B cell (primary cell): Measurements from ENCODE around the gene LRRC14B. TPM values are rescaled to one million over a fixed set of nuclear protein-coding genes. Genes with fewer than 3 reads are reported as not detected.

Experiments
- ATAC-seq: fragments of 200-7000 bp; cut with Tn5 transposase; one replicate; pipeline ENCODE4 v1.10.0; 2021; ENCODE audit warnings: low read depth, mild to moderate bottlenecking, moderate number of reproducible peaks, moderate library complexity
- CTCF ChIA-PET: fragments of 350-600 bp; sonication (Branson Sonifier 250); formaldehyde crosslinking; loops from one replicate; lab custom pipeline; 2021; ENCODE audit warnings: antibody characterized with exemption, inconsistent platforms; lab: Charles Lee
- POLR2A ChIA-PET: fragments of 350-600 bp; sonication (Branson Sonifier 250); formaldehyde crosslinking; loops from one replicate; lab custom pipeline; 2021; ENCODE audit warnings: antibody characterized with exemption; lab: Charles Lee
- DNase-seq: peaks from one replicate; pipeline ENCODE4 v3.0.0; 2013
- H2AFZ ChIP-seq: 2 replicates; pipeline ENCODE4 v1.6.1; 2012; ENCODE audit warnings: mild to moderate bottlenecking, low read depth, low read length; ENCODE audit not compliant: insufficient read depth, poor library complexity, severe bottlenecking
- H3K27ac ChIP-seq, 2 donors: 1 replicate in 1 of 2; 2 replicates in 1 of 2; pipeline ENCODE4 v1.5.1; 2012 to 2013; ENCODE audit warnings: low read length in 2 of 2, mild to moderate bottlenecking in 2 of 2, moderate library complexity in 1 of 2
- H3K27me3 ChIP-seq, 4 experiments: fragments of 200-600 bp in 1 of 4; sonication (generic) in 1 of 4; replicated peaks in 1 of 4; 1 replicate in 2 of 4; 2 replicates in 2 of 4; pipeline versions ENCODE4 v1.6.1 to v1.7.0; 2013 to 2016; ENCODE audit warnings: low read length in 3 of 4, mild to moderate bottlenecking in 2 of 4, mixed read lengths in 1 of 4, moderate library complexity in 1 of 4; ENCODE audit not compliant: insufficient read depth in 4 of 4, control insufficient read depth in 3 of 4; ENCODE audit errors: control extremely low read depth in 1 of 4
- H3K36me3 ChIP-seq, 2 experiments: replicated peaks in 1 of 2; 1 replicate in 1 of 2; 2 replicates in 1 of 2; pipeline versions ENCODE4 v1.6.1 to v1.7.1; 2013; ENCODE audit warnings: low read length in 1 of 2; ENCODE audit not compliant: insufficient read depth in 2 of 2, control insufficient read depth in 1 of 2; ENCODE audit errors: control extremely low read depth in 1 of 2, extremely low read depth in 1 of 2
- H3K4me1 ChIP-seq, 2 donors: fragments of 200-600 bp in 1 of 2; sonication (generic) in 1 of 2; 1 replicate in 1 of 2; 2 replicates in 1 of 2; pipeline versions ENCODE4 v1.5.1 to v1.6.1; 2013 to 2017; ENCODE audit warnings: low read length in 2 of 2; ENCODE audit not compliant: control insufficient read depth in 2 of 2, insufficient read depth in 2 of 2
- H3K4me2 ChIP-seq: replicated peaks from 2 replicates; pipeline ENCODE3; 2012; ENCODE audit warnings: mild to moderate bottlenecking, low read depth, low read length; ENCODE audit not compliant: poor library complexity, severe bottlenecking
- H3K4me3 ChIP-seq, 5 experiments: fragments of 200-600 bp in 1 of 5; sonication (generic) in 1 of 5; 1 replicate in 3 of 5; 2 replicates in 2 of 5; pipeline versions ENCODE4 v1.5.1 to v1.7.0; 2011 to 2016; ENCODE audit warnings: low read length in 4 of 5, mild to moderate bottlenecking in 4 of 5, low read depth in 2 of 5, control low read depth in 1 of 5, moderate library complexity in 1 of 5; ENCODE audit not compliant: insufficient read depth in 1 of 5; ENCODE audit errors: control extremely low read depth in 1 of 5, extremely low read depth in 1 of 5
- H3K79me2 ChIP-seq: fragments of 200-600 bp; sonication (generic); one replicate; pipeline ENCODE4 v1.6.0; 2016; ENCODE audit warnings: low read length; ENCODE audit not compliant: control insufficient read depth, insufficient read depth
- H3K9ac ChIP-seq: fragments of 200-600 bp; sonication (generic); 2 replicates; pipeline ENCODE4 v1.6.1; 2017; ENCODE audit warnings: mild to moderate bottlenecking, low read length, moderate library complexity
- H3K9me3 ChIP-seq, 3 donors: one replicate each; pipeline versions ENCODE4 v1.6.1 to v1.7.1; 2013; ENCODE audit warnings: low read length in 2 of 3; ENCODE audit not compliant: control insufficient read depth in 2 of 3, insufficient read depth in 1 of 3; ENCODE audit errors: control extremely low read depth in 1 of 3
- H4K20me1 ChIP-seq: 2 replicates; pipeline ENCODE4 v1.6.0; 2012; ENCODE audit warnings: mild to moderate bottlenecking, low read length; ENCODE audit not compliant: insufficient read depth, control insufficient read depth, poor library complexity, severe bottlenecking
- H3K27ac Mint-ChIP-seq: one replicate; pipeline ENCODE4 v1.8.0; 2021; ENCODE audit warnings: mixed read lengths
- H3K27me3 Mint-ChIP-seq: one replicate; pipeline ENCODE4 v1.8.0; 2021; ENCODE audit warnings: mixed read lengths
- H3K4me1 Mint-ChIP-seq: one replicate; pipeline ENCODE4 v1.8.0; 2021; ENCODE audit warnings: mixed read lengths
- H3K4me3 Mint-ChIP-seq: one replicate; pipeline ENCODE4 v1.8.0; 2021; ENCODE audit warnings: mixed read lengths
- H3K9me3 Mint-ChIP-seq: one replicate; pipeline ENCODE4 v1.8.0; 2022; ENCODE audit warnings: mixed read lengths; ENCODE audit not compliant: insufficient read depth
- CTCF ChIP-seq: fragments of 200-600 bp; IDR thresholded peaks from one replicate; pipeline ENCODE4 v1.8.0; 2022; ENCODE audit warnings: antibody characterized with exemption, mild to moderate bottlenecking
- EZH2 ChIP-seq: IDR thresholded peaks from 2 replicates; pipeline ENCODE4 v1.6.1; 2012; ENCODE audit warnings: borderline replicate concordance, low read depth, mild to moderate bottlenecking, moderate library complexity, low read length; ENCODE audit not compliant: insufficient read depth, poor library complexity, severe bottlenecking
- WGBS: methylation state at CpG from one replicate; pipeline ENCODE4 v1.1.5; 2013; ENCODE audit warnings: missing lambda C conversion rate; ENCODE audit not compliant: insufficient coverage; 5-methylcytosine and 5-hydroxymethylcytosine counted together
- intact Hi-C: fragments of 100-400 bp; cut with micrococcal nuclease; formaldehyde crosslinking; loops from one replicate; pipeline ENCODE4 v1.10.0; 2022
- polyA plus RNA-seq: library from polyadenylated mRNA; depleted of rRNA; stranded (reverse); fragments of >200 nt; gene quantifications from 2 replicates; pipeline ENCODE4 v1.2.3, GENCODE V29; 2012
- total RNA-seq, 2 donors: library from RNA; stranded (reverse); fragments of 120-200 nt in 1 of 2; gene quantifications; 1 replicate in 1 of 2; 2 replicates in 1 of 2; pipeline versions ENCODE4 v1.2.3 to v1.2.4, GENCODE V29; 2013 to 2022

The LRRC14B gene
- total and polyA plus RNA-seq, 2 donors (not counting 1 experiment from before 2014, with no cell fraction given) = 0.06 TPM; not detected in 1

DNA sequence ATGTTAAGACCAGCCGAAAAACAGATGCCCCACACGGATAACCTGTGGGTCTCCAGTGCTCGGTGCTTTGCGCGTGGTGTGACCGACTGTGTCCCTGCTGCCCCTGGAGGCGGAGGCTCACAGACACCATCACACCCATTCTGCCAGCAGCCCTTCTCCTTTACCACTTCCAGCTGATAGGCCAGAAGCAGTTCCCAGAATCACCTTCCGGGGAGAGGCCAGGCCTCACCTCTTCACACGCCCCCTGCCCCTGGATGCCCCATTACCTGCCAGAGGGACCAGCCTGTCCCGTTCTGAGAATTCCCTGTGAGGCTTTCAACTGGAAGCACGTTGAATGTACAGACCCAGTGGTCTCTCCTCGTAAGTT lies 21.6 kb upstream of the LRRC14B start:
- intact Hi-C loops = no loop called here
- CTCF ChIA-PET = no interaction called here
- Histone ChIP-seq H3K4me1 (no peaks in the 10 kb centered on the region), H3K27ac (no peak overlapping the region), H2AFZ (no peak overlapping the region), H3K36me3 (no peaks in the 10 kb centered on the region), H3K79me2 (no peaks in the 10 kb centered on the region), H3K27me3 (no peaks in the 10 kb centered on the region), H3K9me3 (peaks cover 0 to 3% (median 0%) of the 10 kb centered on the region in 3 donors), H3K4me2 (no peak overlapping the region), H4K20me1 (no peaks in the 10 kb centered on the region), H3K4me3 (no peak overlapping the region), H3K9ac (no peak overlapping the region)
- no peaks in the 10 kb centered on the region for H3K9me3 Mint-ChIP-seq
- TF ChIP-seq EZH2 = no peak
- POLR2A ChIA-PET = no interaction called here
- H3K4me3 Mint-ChIP-seq = no peak overlapping the region
- no peak overlapping the region for H3K27ac Mint-ChIP-seq
- peaks cover 9% of the 10 kb centered on the region for H3K27me3 Mint-ChIP-seq
- DNase-seq (no peak), ATAC-seq (no peak)
- WGBS = 91% methylated on average over 11 of the region's 12 CpGs
- no peaks in the 10 kb centered on the region for H3K4me1 Mint-ChIP-seq

GRCh38 chr5:170971-171800 lies 20.1 kb upstream of the LRRC14B start:
- H3K9me3 Mint-ChIP-seq = no peaks in the 10 kb centered on the region
- no peak overlapping the region for H3K9ac ChIP-seq

More at GRCh38 chr5:170971-171800, 20.1 kb upstream of the LRRC14B start:
- H3K27me3 ChIP-seq = no peaks in the 10 kb centered on the region
- intact Hi-C loops = no loop called here
- ATAC-seq (no peak), DNase-seq (no peak)
- H2AFZ ChIP-seq = no peak overlapping the region
- H3K27ac ChIP-seq = no peak overlapping the region
- ChIA-PET CTCF (no interaction called here), POLR2A (no interaction called here)
- Mint-ChIP-seq H3K4me3 (no peak overlapping the region), H3K27me3 (peaks cover 9% of the 10 kb centered on the region), H3K27ac (no peak overlapping the region), H3K4me1 (no peaks in the 10 kb centered on the region)
- H3K4me3 ChIP-seq = no peak overlapping the region
- H3K79me2 ChIP-seq = no peaks in the 10 kb centered on the region
- no peaks in the 10 kb centered on the region for H3K4me1 ChIP-seq
- no peak overlapping the region for H3K4me2 ChIP-seq
- no peaks in the 10 kb centered on the region for H4K20me1 ChIP-seq
- no peaks in the 10 kb centered on the region for H3K36me3 ChIP-seq
- H3K9me3 ChIP-seq = no peaks in the 10 kb centered on the region
- no peak for TF ChIP-seq CTCF
- no peak for TF ChIP-seq EZH2
- WGBS = 89% methylated on average over 37 of the region's 37 CpGs
